IMR-90 (cell line): ENCODE data around the gene EGLN1. TPM values are rescaled to one million over a fixed set of nuclear protein-coding genes. Genes with fewer than 3 reads are reported as not detected.

Source experiments
- polyA plus RNA-seq, 3 experiments: library from polyadenylated mRNA; depleted of rRNA; stranded (reverse); fragments of >200 nt; gene quantifications; 2 replicates each; pipeline ENCODE4 v1.2.3, GENCODE V29; 2012; ENCODE audit warnings: low replicate concordance in 1 of 3
- total RNA-seq: library from RNA; depleted of rRNA; stranded (reverse); fragments of >200 nt; gene quantifications from 2 replicates; pipeline ENCODE4 v1.2.3, GENCODE V29; 2012; rRNA removed

Gene EGLN1
- total and polyA plus RNA-seq, 2 of the 4 experiments (the other 2 are of a cell fraction), result 25.7 to 26.9 TPM

Other genes with a start within 250 kb of the EGLN1 start
- gene GNPAT, start 181.1 kb downstream of the EGLN1 start, total RNA-seq, result 36.0 and 43.9 TPM in 2 replicates
- 12.3 and 17.2 TPM in 2 replicates for gene GNPAT, start 181.1 kb downstream of the EGLN1 start, polyA plus RNA-seq (2012; rRNA removed)
- gene EXOC8, start 84.4 kb downstream of the EGLN1 start, total RNA-seq, result 11.5 and 15.3 TPM in 2 replicates
- gene EXOC8, start 84.4 kb downstream of the EGLN1 start, polyA plus RNA-seq (2012; rRNA removed), result 2.6 and 2.7 TPM in 2 replicates
- 16.4 and 17.4 TPM in 2 replicates for gene SPRTN, start 84.0 kb downstream of the EGLN1 start, total RNA-seq
- 6.5 and 7.5 TPM in 2 replicates for gene SPRTN, start 84.0 kb downstream of the EGLN1 start, polyA plus RNA-seq (2012; rRNA removed)
- gene TSNAX, start 106.4 kb upstream of the EGLN1 start, total RNA-seq, result 60.6 and 61.4 TPM in 2 replicates
- gene TSNAX, start 106.4 kb upstream of the EGLN1 start, polyA plus RNA-seq (2012; rRNA removed), result 14.7 and 19.6 TPM in 2 replicates
- 6.1 and 7.0 TPM in 2 replicates for gene DISC1, start 204.5 kb upstream of the EGLN1 start, total RNA-seq
- gene DISC1, start 204.5 kb upstream of the EGLN1 start, polyA plus RNA-seq (2012; rRNA removed), result 1.8 and 2.2 TPM in 2 replicates